ENCODE measurements around the gene PARP3.
A peak's percentile ranks its signal among the peaks of the same experiment; 100 is the strongest.

PARP3 gene

GRCh38 chr3:51948016-51948580, 5.9 kb downstream of the PARP3 start:
- DNase-seq (ENCODE audit: low spot score), result no peak

- no peak for DNase-seq (ENCODE audit: low spot score)
Observed at GRCh38 chr3:51949121-51949520, 7.0 kb downstream of the PARP3 start.

GRCh38 chr3:51950899-51951298, 8.7 kb downstream of the PARP3 start:
- DNase-seq (ENCODE audit: low spot score), result no peak

GRCh38 chr3:51953445-51953844, 11.3 kb downstream of the PARP3 start:
- no peak for DNase-seq (ENCODE audit: low spot score)

GRCh38 chr3:51954105-51954504, 11.9 kb downstream of the PARP3 start:
- DNase-seq (ENCODE audit: low spot score), result no peak

GRCh38 chr3:51954713-51955112, 12.6 kb downstream of the PARP3 start:
- DNase-seq (ENCODE audit: low spot score), result no peak

GRCh38 chr3:51955175-51955892, 13.2 kb downstream of the PARP3 start, which contains the start of gene GPR62:
GPR62 (plus strand) TSS chr3:51955381; CDS start chr3:51955653, 272 bp downstream.
- peak; percentile 41 for DNase-seq (ENCODE audit: low spot score)

GRCh38 chr3:51955893-51956770, 14.0 kb downstream of the PARP3 start:
- peak; percentile 53 for DNase-seq (ENCODE audit: low spot score)

- DNase-seq (ENCODE audit: low spot score), result no peak
Observed at GRCh38 chr3:51957520-51958205, 15.5 kb downstream of the PARP3 start.

- DNase-seq (ENCODE audit: low spot score), result no peak
Observed at GRCh38 chr3:51958603-51959521, 16.7 kb downstream of the PARP3 start.

- DNase-seq (ENCODE audit: low spot score), result no peak
Observed at GRCh38 chr3:51959651-51960050, 17.5 kb downstream of the PARP3 start.

- DNase-seq (ENCODE audit: low spot score), result no peak
Observed at GRCh38 chr3:51960386-51960785, 18.2 kb downstream of the PARP3 start.

- no peak for DNase-seq (ENCODE audit: low spot score)
Observed at GRCh38 chr3:51961011-51961410, 18.8 kb downstream of the PARP3 start.

- peak; percentile 67 for DNase-seq (ENCODE audit: low spot score)
Observed at GRCh38 chr3:51961602-51962569, 19.7 kb downstream of the PARP3 start.

- peak; percentile 47 for DNase-seq (ENCODE audit: low spot score)
Observed at GRCh38 chr3:51962854-51963530, 20.8 kb downstream of the PARP3 start.

- DNase-seq (ENCODE audit: low spot score), result no peak
Observed at GRCh38 chr3:51963951-51964451, 21.8 kb downstream of the PARP3 start.

GRCh38 chr3:51964521-51964920, 22.4 kb downstream of the PARP3 start:
- DNase-seq (ENCODE audit: low spot score), result no peak

- DNase-seq (ENCODE audit: low spot score), result no peak
Observed at GRCh38 chr3:51966016-51966415, 23.9 kb downstream of the PARP3 start.

- DNase-seq (ENCODE audit: low spot score), result no peak
Observed at GRCh38 chr3:51966486-51966885, 24.3 kb downstream of the PARP3 start.

Data from cerebellar cortex (tissue), 1 donor.